Thymus (tissue), 11 donors: Measurements from ENCODE around the gene CAPN2. TPM values are rescaled to one million over a fixed set of nuclear protein-coding genes. Genes with fewer than 3 reads are reported as not detected.
A peak's percentile ranks its signal among the peaks of the same experiment; 100 is the strongest.

ENCODE experiments used
- DNase-seq, 9 donors: peaks; one replicate each; pipeline ENCODE4 v3.0.0-alpha.2; 2013; ENCODE audit warnings: low spot score in 9 of 9, low read depth in 6 of 9, missing footprints in 1 of 9
- H3K27ac ChIP-seq, 2 donors: one replicate each; pipeline ENCODE4 v1.5.1; 2013; ENCODE audit warnings: control low read depth in 1 of 2, low read depth in 1 of 2, low read length in 1 of 2, mild to moderate bottlenecking in 1 of 2, moderate library complexity in 1 of 2
- H3K27me3 ChIP-seq, 2 donors: one replicate each; pipeline ENCODE4 v1.5.1; 2013; ENCODE audit warnings: low read length in 1 of 2; ENCODE audit not compliant: control insufficient read depth in 2 of 2, insufficient read depth in 1 of 2
- H3K36me3 ChIP-seq, 2 donors: one replicate each; pipeline ENCODE4 v1.5.1; 2013; ENCODE audit warnings: low read length in 1 of 2, mild to moderate bottlenecking in 1 of 2, moderate library complexity in 1 of 2; ENCODE audit not compliant: control insufficient read depth in 2 of 2, insufficient read depth in 2 of 2
- H3K4me1 ChIP-seq, 2 donors: one replicate each; pipeline ENCODE4 v1.5.1; 2013; ENCODE audit warnings: low read length in 2 of 2; ENCODE audit not compliant: control insufficient read depth in 2 of 2, insufficient read depth in 2 of 2
- H3K4me3 ChIP-seq, 2 donors: one replicate each; pipeline ENCODE4 v1.5.1; 2013; ENCODE audit warnings: low read length in 2 of 2, control low read depth in 1 of 2, mild to moderate bottlenecking in 1 of 2
- H3K9me3 ChIP-seq, 2 donors: one replicate each; pipeline ENCODE4 v1.5.1; 2013; ENCODE audit warnings: low read length in 1 of 2, mild to moderate bottlenecking in 1 of 2; ENCODE audit not compliant: control insufficient read depth in 2 of 2, insufficient read depth in 1 of 2
- WGBS: extraction: QIAGEN DNeasy Blood & Tissue Kit; methylation state at CpG from one replicate; pipeline ENCODE4 v1.1.7; 2013; 5-methylcytosine and 5-hydroxymethylcytosine counted together
- polyA plus RNA-seq: library from polyadenylated mRNA; stranded (reverse); fragments of 200-250 nt; gene quantifications from one replicate; pipeline ENCODE4 v1.2.3, GENCODE V29; 2013
- total RNA-seq: library from RNA; stranded (reverse); fragments of 120-200 nt; gene quantifications from one replicate; pipeline ENCODE4 v1.2.4, GENCODE V29; 2013
- donor health status: healthy.

Gene CAPN2
- total and polyA plus RNA-seq, 2 donors, result 30.1 to 60.5 TPM

DNA sequence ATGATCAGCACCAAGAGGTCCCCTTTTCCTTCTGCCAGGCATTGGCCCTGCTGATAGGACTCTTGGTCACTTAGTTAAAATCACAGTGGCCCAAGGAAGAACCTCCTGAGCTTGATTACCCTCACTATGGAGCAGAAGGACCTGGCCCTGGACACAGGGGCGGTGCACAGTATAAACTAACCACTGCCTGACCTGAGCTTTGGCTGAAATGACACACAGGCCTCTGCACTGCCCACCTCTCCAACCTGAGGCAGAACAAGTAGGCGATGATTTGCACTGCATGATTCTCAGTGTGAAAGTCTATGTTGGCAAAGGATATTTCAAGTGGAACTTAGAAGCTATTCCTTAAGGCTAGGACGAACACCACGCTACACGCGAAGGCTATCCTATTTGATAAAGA lies 48.5 kb downstream of the CAPN2 start:
- WGBS, result 94% methylated on average over 6 of the region's 6 CpGs
- Histone ChIP-seq H3K4me3 (no peak overlapping the region), H3K27me3 (no peaks in the 10 kb centered on the region), H3K27ac (no peak overlapping the region), H3K4me1 (no peaks in the 10 kb centered on the region), H3K36me3 (no peaks in the 10 kb centered on the region), H3K9me3 (peaks cover 0 to 2% of the 10 kb centered on the region in 2 donors)
- DNase-seq, result no peak

DNA sequence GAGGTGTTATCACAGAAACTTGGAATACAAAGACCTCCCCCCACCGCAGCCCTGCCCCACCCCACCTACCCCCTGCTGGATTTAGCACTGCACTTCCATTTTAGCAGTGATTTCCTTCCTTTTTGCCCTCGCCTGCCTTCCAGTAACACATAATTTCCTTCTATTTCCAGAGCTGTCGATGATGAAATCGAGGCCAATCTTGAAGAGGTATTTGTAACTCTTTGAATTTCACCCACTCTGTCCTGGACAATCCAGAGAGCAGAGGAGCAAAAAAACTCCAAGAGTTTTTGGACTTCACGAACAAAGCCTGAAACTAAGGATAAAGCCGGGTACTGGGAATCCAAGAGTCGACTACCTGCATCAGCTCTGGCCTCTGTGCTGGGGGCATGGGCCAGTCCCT lies 49.1 kb downstream of the CAPN2 start:
- Histone ChIP-seq H3K4me3 (no peak overlapping the region), H3K9me3 (peaks cover 0 to 2% of the 10 kb centered on the region in 2 donors), H3K27ac (no peak overlapping the region), H3K27me3 (no peaks in the 10 kb centered on the region), H3K36me3 (no peaks in the 10 kb centered on the region), H3K4me1 (no peaks in the 10 kb centered on the region)
- 90% methylated on average over 7 of the region's 7 CpGs for WGBS
- no peak for DNase-seq

- no peaks in the 10 kb centered on the region for H3K36me3 ChIP-seq
- H3K27me3 ChIP-seq, result no peaks in the 10 kb centered on the region
- 99% methylated on average over 5 of the region's 5 CpGs for WGBS
- H3K4me1 ChIP-seq, result no peaks in the 10 kb centered on the region
- no peak overlapping the region for H3K27ac ChIP-seq
- H3K9me3 ChIP-seq, result peaks cover 0 to 2% of the 10 kb centered on the region in 2 donors
- H3K4me3 ChIP-seq, result no peak overlapping the region
- DNase-seq, result no peak
Observed at GRCh38 chr1:223763251-223763650, 50.9 kb downstream of the CAPN2 start.

GRCh38 chr1:223763881-223764280 lies 51.5 kb downstream of the CAPN2 start:
- Histone ChIP-seq H3K9me3 (peaks cover 0 to 3% of the 10 kb centered on the region in 2 donors), H3K27ac (no peak overlapping the region), H3K36me3 (no peaks in the 10 kb centered on the region), H3K27me3 (no peaks in the 10 kb centered on the region), H3K4me1 (no peaks in the 10 kb centered on the region), H3K4me3 (no peak overlapping the region)
- WGBS, result over 99% methylated on average over 5 of the region's 5 CpGs
- no peak for DNase-seq

DNA sequence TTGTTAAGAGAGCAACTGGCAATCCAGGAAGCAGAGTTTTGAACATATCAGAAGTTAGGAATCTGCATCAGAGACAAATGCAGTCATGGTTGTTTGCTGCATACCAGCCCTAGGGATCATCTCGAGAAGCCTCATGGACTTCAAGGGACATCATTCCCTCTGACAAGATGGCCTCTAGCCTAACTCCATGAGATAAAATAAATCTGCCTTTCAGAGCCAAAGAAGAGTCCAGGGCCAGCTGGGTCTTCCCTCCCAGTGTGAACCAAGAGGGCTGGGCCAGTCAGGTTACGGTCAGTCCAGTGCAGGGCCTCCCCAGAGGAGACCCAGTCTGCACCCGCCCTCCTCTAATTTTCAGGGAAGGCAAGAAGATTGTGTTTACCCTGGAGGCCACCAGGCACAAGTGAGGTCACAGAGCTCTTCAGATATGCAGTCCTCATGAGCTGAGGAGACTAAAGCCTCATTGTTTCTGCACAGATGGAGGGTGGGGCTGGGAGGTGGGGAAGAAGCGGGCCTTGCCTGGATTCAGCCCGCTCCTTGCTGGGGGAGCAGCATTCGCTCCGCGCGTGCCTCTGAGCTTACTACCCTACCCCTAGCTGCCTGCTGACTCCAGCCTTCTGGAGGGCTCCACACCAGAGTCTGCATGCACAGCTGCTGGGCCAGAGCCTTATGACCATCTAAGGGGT lies 52.8 kb downstream of the CAPN2 start:
- no peaks in the 10 kb centered on the region for H3K4me1 ChIP-seq
- H3K36me3 ChIP-seq, result no peaks in the 10 kb centered on the region
- no peaks in the 10 kb centered on the region for H3K27me3 ChIP-seq
- no peak overlapping the region for H3K27ac ChIP-seq
- WGBS, result 86% methylated on average over 9 of the region's 9 CpGs
- no peak for DNase-seq
- H3K4me3 ChIP-seq, result no peak overlapping the region
- H3K9me3 ChIP-seq, result peaks cover 0 to 7% of the 10 kb centered on the region in 2 donors

DNA sequence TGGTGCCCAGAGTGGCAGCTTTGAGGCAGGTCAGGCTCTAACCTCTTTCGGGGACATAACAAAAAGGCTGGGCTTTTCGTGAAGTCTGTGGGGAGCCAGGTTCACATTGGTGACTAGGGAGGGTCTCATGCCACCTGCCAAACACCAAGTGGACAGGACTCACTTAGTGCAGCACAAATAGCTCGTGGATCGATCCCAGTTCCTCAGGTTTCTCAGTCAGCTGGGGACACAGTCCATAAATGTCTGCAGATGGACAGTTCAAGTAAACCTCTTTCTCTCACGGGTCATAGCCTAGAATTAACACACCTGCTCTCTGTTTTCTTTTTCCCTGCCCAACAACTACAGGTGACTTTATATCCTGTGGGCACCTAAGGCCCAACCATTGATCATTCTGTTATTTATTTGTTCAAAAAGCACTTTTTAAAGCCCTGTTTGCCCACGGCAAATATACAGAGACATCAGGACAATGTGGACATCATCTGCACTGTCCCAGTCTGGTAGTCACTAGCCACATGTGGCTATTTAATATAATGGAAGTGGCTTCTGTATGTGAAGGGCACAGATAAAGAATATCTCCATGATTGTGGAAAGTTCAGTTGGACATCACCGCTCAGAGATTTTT lies 53.5 kb downstream of the CAPN2 start:
- peaks cover 0 to 4% of the 10 kb centered on the region in 2 donors for H3K36me3 ChIP-seq
- peaks cover 0 to 7% of the 10 kb centered on the region in 2 donors for H3K9me3 ChIP-seq
- no peak overlapping the region for H3K27ac ChIP-seq
- WGBS, result 87% methylated on average over 7 of the region's 7 CpGs
- no peak overlapping the region for H3K4me3 ChIP-seq
- no peaks in the 10 kb centered on the region for H3K27me3 ChIP-seq
- no peaks in the 10 kb centered on the region for H3K4me1 ChIP-seq
- no peak for DNase-seq

DNA sequence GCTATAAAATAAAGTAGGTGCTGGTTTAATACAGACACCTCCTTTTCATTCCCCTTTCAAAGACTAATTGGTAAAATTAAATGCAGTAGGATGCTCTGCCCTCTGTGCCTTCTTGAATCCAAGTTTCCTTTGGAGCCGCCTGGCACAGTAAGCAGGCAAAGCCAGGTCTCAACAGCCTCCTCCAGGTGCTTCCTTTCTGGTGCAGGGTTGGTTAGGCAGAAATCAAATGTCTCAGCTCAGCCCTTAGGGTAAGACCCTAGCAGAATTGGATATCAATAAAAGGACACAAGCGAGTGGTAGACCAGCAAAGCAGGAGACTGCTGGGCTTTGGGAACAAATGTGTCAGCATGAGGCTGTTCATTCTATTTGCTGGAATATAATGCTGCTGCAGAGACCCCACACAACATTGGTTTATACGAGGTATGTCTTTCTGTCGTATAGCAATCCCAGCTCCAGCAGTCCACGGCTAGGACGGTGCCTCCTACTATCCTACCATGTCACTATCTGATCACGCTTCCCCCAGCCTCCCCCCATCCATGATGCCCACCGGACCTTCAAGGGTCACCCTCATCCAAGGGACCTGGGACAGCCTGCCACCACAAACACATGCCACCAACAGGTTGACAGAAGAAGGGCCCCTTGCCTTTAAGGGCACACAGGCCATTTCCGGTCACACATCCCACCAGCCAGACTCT lies 58.4 kb downstream of the CAPN2 start:
- Histone ChIP-seq H3K27me3 (no peaks in the 10 kb centered on the region), H3K36me3 (peaks cover 6 to 15% of the 10 kb centered on the region in 2 donors), H3K4me1 (no peaks in the 10 kb centered on the region), H3K4me3 (no peak overlapping the region), H3K9me3 (peaks cover 0 to 5% of the 10 kb centered on the region in 2 donors), H3K27ac (peak overlapping the region in 1 of 2 donors; percentile 27)
- WGBS, result 98% methylated on average over 9 of the region's 9 CpGs
- no peak for DNase-seq

- 73% methylated on average over 2 of the region's 2 CpGs for WGBS
- no peaks in the 10 kb centered on the region for H3K27me3 ChIP-seq
- no peak overlapping the region for H3K27ac ChIP-seq
- H3K4me1 ChIP-seq, result no peaks in the 10 kb centered on the region
- H3K36me3 ChIP-seq, result peaks cover 12 to 21% of the 10 kb centered on the region in 2 donors
- no peak for DNase-seq
- H3K9me3 ChIP-seq, result peaks cover 0 to 5% of the 10 kb centered on the region in 2 donors
- H3K4me3 ChIP-seq, result no peak overlapping the region
Observed at GRCh38 chr1:223771469-223771813, 59.1 kb downstream of the CAPN2 start.
